GM19099 (cell line): ENCODE data around the gene AKT1.

Source experiments
- POLR2A ChIP-seq: IDR thresholded peaks from 3 replicates; pipeline ENCODE4 v1.6.1; 2011; ENCODE audit warnings: low read depth; ENCODE audit not compliant: insufficient read length; ENCODE audit errors: extremely low read depth

AKT1 gene

GRCh38 chr14:104786091-104786586 lies 9.4 kb downstream of the AKT1 start:
- no peak for TF ChIP-seq POLR2A

GRCh38 chr14:104785708-104786080 lies 9.9 kb downstream of the AKT1 start:
- TF ChIP-seq POLR2A, result no peak

GRCh38 chr14:104784846-104785707 lies 10.5 kb downstream of the AKT1 start:
- no peak for TF ChIP-seq POLR2A

GRCh38 chr14:104784218-104784568 lies 11.4 kb downstream of the AKT1 start:
- TF ChIP-seq POLR2A, result no peak

- TF ChIP-seq POLR2A, result no peak
Observed at GRCh38 chr14:104783484-104784217, 11.9 kb downstream of the AKT1 start.

GRCh38 chr14:104782808-104783139 lies 12.8 kb downstream of the AKT1 start:
- TF ChIP-seq POLR2A, result no peak

- TF ChIP-seq POLR2A, result no peak
Observed at GRCh38 chr14:104782086-104782807, 13.3 kb downstream of the AKT1 start.

- TF ChIP-seq POLR2A, result no peak
Observed at GRCh38 chr14:104781271-104782077, 14.1 kb downstream of the AKT1 start.

GRCh38 chr14:104780513-104781030 lies 15.0 kb downstream of the AKT1 start:
- TF ChIP-seq POLR2A, result no peak

GRCh38 chr14:104779776-104780512 lies 15.6 kb downstream of the AKT1 start:
- no peak for TF ChIP-seq POLR2A

- no peak for TF ChIP-seq POLR2A
Observed at GRCh38 chr14:104778694-104779331, 16.7 kb downstream of the AKT1 start.

- no peak for TF ChIP-seq POLR2A
Observed at GRCh38 chr14:104777808-104778249, 17.7 kb downstream of the AKT1 start.
